Caco-2 (cell line): ENCODE data around the gene MAP7. TPM values are rescaled to one million over a fixed set of nuclear protein-coding genes. Genes with fewer than 3 reads are reported as not detected.
A peak's percentile ranks its signal among the peaks of the same experiment; 100 is the strongest.

ENCODE experiments used
- BruUV-seq: library from RNA; stranded (reverse); fragments of 400-500 nt; replicated peaks from 2 replicates; lab custom pipeline; 2021; lab: Mats Ljungman, UMichigan
- CTCF ChIA-PET: fragments of 300-600 bp; sonication (Branson Sonifier 250); formaldehyde crosslinking; loops from one replicate; lab custom pipeline; 2022; ENCODE audit warnings: antibody characterized with exemption; lab: Charles Lee
- POLR2A ChIA-PET: fragments of 300-600 bp; sonication (Branson Sonifier 250); formaldehyde crosslinking; loops from one replicate; lab custom pipeline; 2022; ENCODE audit warnings: antibody characterized with exemption; lab: Charles Lee
- DNase-seq, 2 experiments: peaks; one replicate each; pipeline versions ENCODE4 v3.0.0 to v3.0.0-alpha.2; 2020 to 2022
- H3K27me3 ChIP-seq: replicated peaks from 2 replicates; pipeline ENCODE4 v1.6.0; 2011; ENCODE audit warnings: low read length; ENCODE audit not compliant: control insufficient read depth, insufficient read depth
- H3K36me3 ChIP-seq: 2 replicates; pipeline ENCODE4 v1.5.1; 2011; ENCODE audit warnings: low read length; ENCODE audit not compliant: control insufficient read depth, insufficient read depth
- H3K4me1 ChIP-seq: fragments of 250-450 bp; sonication (Bioruptor Pico); 2 replicates; pipeline ENCODE4 v1.5.1; 2020; ENCODE audit warnings: mild to moderate bottlenecking
- H3K4me3 ChIP-seq: 2 replicates; pipeline ENCODE4 v1.5.1; 2011; ENCODE audit warnings: low read depth, mild to moderate bottlenecking, control low read depth, low read length
- H3K9me3 ChIP-seq: fragments of 250-450 bp; sonication (Bioruptor Pico); 2 replicates; pipeline ENCODE4 v1.5.1; 2020; ENCODE audit warnings: mild to moderate bottlenecking, moderate library complexity
- H3K27ac Mint-ChIP-seq: one replicate; pipeline ENCODE4 v1.8.0; 2022; ENCODE audit warnings: mixed read lengths; ENCODE audit not compliant: unreplicated experiment
- H3K27me3 Mint-ChIP-seq: one replicate; pipeline ENCODE4 v1.8.0; 2022; ENCODE audit warnings: mixed read lengths; ENCODE audit not compliant: insufficient read depth, unreplicated experiment
- H3K36me3 Mint-ChIP-seq: one replicate; pipeline ENCODE4 v1.8.0; 2022; ENCODE audit warnings: mild to moderate bottlenecking, mixed read lengths; ENCODE audit not compliant: insufficient read depth, unreplicated experiment
- H3K4me1 Mint-ChIP-seq: one replicate; pipeline ENCODE4 v1.8.0; 2022; ENCODE audit warnings: low read depth, mixed read lengths; ENCODE audit not compliant: unreplicated experiment
- H3K4me3 Mint-ChIP-seq: one replicate; pipeline ENCODE4 v1.8.0; 2022; ENCODE audit warnings: mild to moderate bottlenecking, moderate library complexity, mixed read lengths; ENCODE audit not compliant: unreplicated experiment
- H3K9me3 Mint-ChIP-seq: one replicate; pipeline ENCODE4 v1.8.0; 2022; ENCODE audit warnings: mixed read lengths; ENCODE audit not compliant: unreplicated experiment
- CTCF ChIP-seq, 2 experiments: fragments of 200-600 bp in 1 of 2; IDR thresholded peaks; 1 replicate in 1 of 2; 2 replicates in 1 of 2; pipeline versions ENCODE4 v1.5.1 to v1.8.0; 2011 to 2022; ENCODE audit warnings: antibody characterized with exemption in 1 of 2, control low read depth in 1 of 2, inconsistent platforms in 1 of 2, low read depth in 1 of 2, low read length in 1 of 2, mild to moderate bottlenecking in 1 of 2, moderate library complexity in 1 of 2; ENCODE audit not compliant: insufficient read depth in 1 of 2, severe bottlenecking in 1 of 2, unreplicated experiment in 1 of 2
- intact Hi-C: fragments of 100-400 bp; cut with micrococcal nuclease; formaldehyde crosslinking; loops from one replicate; pipeline ENCODE4 v1.10.0; 2022; ENCODE audit not compliant: unreplicated experiment
- total RNA-seq: library from RNA; stranded (reverse); gene quantifications from 2 replicates; pipeline ENCODE4 v1.2.3, GENCODE V29; 2022

MAP7 gene
- total RNA-seq, 1 experiment from 2014 or later = 55.3 TPM

GRCh38 chr6:136409597-136409996 is 140.6 kb downstream of the MAP7 start:
- no peaks in the 10 kb centered on the region for H3K36me3 ChIP-seq
- TF ChIP-seq CTCF (IDR thresholded peaks at IDR 0.05; ENCODE audit: insufficient read depth in 1 of 2, low read depth in 1 of 2, low read length in 1 of 2, severe bottlenecking in 1 of 2, unreplicated experiment in 1 of 2) = no peak
- H3K4me3 ChIP-seq = no peak overlapping the region
- Mint-ChIP-seq H3K4me3 (no peak overlapping the region), H3K27me3 (no peaks in the 10 kb centered on the region), H3K9me3 (no peaks in the 10 kb centered on the region), H3K4me1 (no peaks in the 10 kb centered on the region), H3K27ac (no peak overlapping the region), H3K36me3 (peaks cover 17% of the 10 kb centered on the region)
- H3K27me3 ChIP-seq = no peaks in the 10 kb centered on the region
- intact Hi-C loops = no loop called here
- BruUV-seq = TSS peak; percentile 16
- H3K9me3 ChIP-seq = no peaks in the 10 kb centered on the region
- ChIA-PET CTCF (no interaction called here), POLR2A (no interaction called here)
- no peak for DNase-seq
- H3K4me1 ChIP-seq = no peaks in the 10 kb centered on the region

- Histone ChIP-seq H3K27me3 (no peaks in the 10 kb centered on the region), H3K4me3 (no peak overlapping the region), H3K36me3 (no peaks in the 10 kb centered on the region; the same call in 1 of the 2 replicates), H3K4me1 (no peaks in the 10 kb centered on the region), H3K9me3 (no peaks in the 10 kb centered on the region)
- H3K27me3 Mint-ChIP-seq = no peaks in the 10 kb centered on the region
- H3K4me1 Mint-ChIP-seq = no peaks in the 10 kb centered on the region
- H3K36me3 Mint-ChIP-seq = peaks cover 17% of the 10 kb centered on the region
- BruUV-seq = no TSS peak
- no peak overlapping the region for H3K4me3 Mint-ChIP-seq
- intact Hi-C loops = no loop called here
- DNase-seq = no peak
- TF ChIP-seq CTCF (IDR thresholded peaks at IDR 0.05; ENCODE audit: insufficient read depth in 1 of 2, low read depth in 1 of 2, low read length in 1 of 2, severe bottlenecking in 1 of 2, unreplicated experiment in 1 of 2) = no peak
- CTCF ChIA-PET = no interaction called here
- no peak overlapping the region for H3K27ac Mint-ChIP-seq
- H3K9me3 Mint-ChIP-seq = no peaks in the 10 kb centered on the region
- POLR2A ChIA-PET = interaction anchor here (0.5 kb wide), 1 partner anchor 13 kb away, joined by 4 read pairs; no protein-coding TSS in a partner anchor
Measured at GRCh38 chr6:136408204-136408603, 142.0 kb downstream of the MAP7 start.

GRCh38 chr6:136405420-136406029 is 144.7 kb downstream of the MAP7 start:
- Mint-ChIP-seq H3K27ac (no peak overlapping the region), H3K27me3 (no peaks in the 10 kb centered on the region), H3K36me3 (peaks cover 3% of the 10 kb centered on the region), H3K4me1 (no peaks in the 10 kb centered on the region), H3K9me3 (peaks cover 9% of the 10 kb centered on the region), H3K4me3 (no peak overlapping the region)
- Histone ChIP-seq H3K27me3 (no peaks in the 10 kb centered on the region), H3K9me3 (no peaks in the 10 kb centered on the region), H3K4me3 (no peak overlapping the region), H3K4me1 (no peaks in the 10 kb centered on the region), H3K36me3 (peaks cover 2% of the 10 kb centered on the region)
- ChIA-PET CTCF (interaction anchor here (0.5 kb wide), 1 partner anchor 198 kb away, joined by 3 read pairs; no protein-coding TSS in a partner anchor), POLR2A (no interaction called here)
- DNase-seq = no peak
- intact Hi-C loops = no loop called here
- no TSS peak for BruUV-seq
- TF ChIP-seq CTCF (IDR thresholded peaks at IDR 0.05; ENCODE audit: insufficient read depth in 1 of 2, low read depth in 1 of 2, low read length in 1 of 2, severe bottlenecking in 1 of 2, unreplicated experiment in 1 of 2) = no peak
